Measurements from ENCODE around the gene PLA1A. TPM values are rescaled to one million over a fixed set of nuclear protein-coding genes. Genes with fewer than 3 reads are reported as not detected.
A peak's percentile ranks its signal among the peaks of the same experiment; 100 is the strongest.

Gene PLA1A
- total RNA-seq, 1 donor from 2014 or later = 13.1 TPM

DNA sequence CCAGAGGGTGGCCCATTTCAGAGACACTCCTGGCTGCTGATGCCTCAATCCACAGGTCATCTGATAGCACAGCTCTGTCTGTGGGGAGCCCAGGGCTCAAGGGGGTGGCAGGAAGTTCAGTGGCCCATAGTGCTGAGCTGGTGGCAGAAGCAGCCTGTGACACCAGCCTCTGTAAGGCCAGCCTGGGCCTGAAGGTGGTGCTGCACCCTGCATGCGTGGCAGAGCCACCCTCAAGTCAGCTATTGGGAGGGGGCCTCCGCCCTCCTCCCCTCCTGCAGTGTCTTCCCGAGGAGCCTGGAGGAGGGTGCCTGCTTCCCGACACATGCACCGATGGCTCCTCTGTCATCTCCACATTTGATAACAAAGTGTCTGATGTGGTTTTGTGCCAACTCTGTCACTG is 3.0 kb downstream of the PLA1A start:
- no peaks in the 10 kb centered on the region for H3K27me3 ChIP-seq (ENCODE audit: low read depth)
- ATAC-seq = peak; percentile 60 to 81
- TF ChIP-seq, protein P1, sequence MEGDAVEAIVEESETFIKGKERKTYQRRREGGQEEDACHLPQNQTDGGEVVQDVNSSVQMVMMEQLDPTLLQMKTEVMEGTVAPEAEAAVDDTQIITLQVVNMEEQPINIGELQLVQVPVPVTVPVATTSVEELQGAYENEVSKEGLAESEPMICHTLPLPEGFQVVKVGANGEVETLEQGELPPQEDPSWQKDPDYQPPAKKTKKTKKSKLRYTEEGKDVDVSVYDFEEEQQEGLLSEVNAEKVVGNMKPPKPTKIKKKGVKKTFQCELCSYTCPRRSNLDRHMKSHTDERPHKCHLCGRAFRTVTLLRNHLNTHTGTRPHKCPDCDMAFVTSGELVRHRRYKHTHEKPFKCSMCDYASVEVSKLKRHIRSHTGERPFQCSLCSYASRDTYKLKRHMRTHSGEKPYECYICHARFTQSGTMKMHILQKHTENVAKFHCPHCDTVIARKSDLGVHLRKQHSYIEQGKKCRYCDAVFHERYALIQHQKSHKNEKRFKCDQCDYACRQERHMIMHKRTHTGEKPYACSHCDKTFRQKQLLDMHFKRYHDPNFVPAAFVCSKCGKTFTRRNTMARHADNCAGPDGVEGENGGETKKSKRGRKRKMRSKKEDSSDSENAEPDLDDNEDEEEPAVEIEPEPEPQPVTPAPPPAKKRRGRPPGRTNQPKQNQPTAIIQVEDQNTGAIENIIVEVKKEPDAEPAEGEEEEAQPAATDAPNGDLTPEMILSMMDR (IDR thresholded peaks at IDR 0.05) = peak; percentile 52
- peak overlapping the region; percentile 44 for H3K27ac ChIP-seq
- H3K4me3 ChIP-seq = no peak overlapping the region
- H3K36me3 ChIP-seq = no peaks in the 10 kb centered on the region
- peak; percentile 60 for DNase-seq
- H3K9me3 ChIP-seq = no peaks in the 10 kb centered on the region
- intact Hi-C loops (cut with DNase I) = no loop called here
- H3K4me1 ChIP-seq = peaks cover 53% of the 10 kb centered on the region

- ATAC-seq = no peak
- H3K4me1 ChIP-seq = peaks cover 49% of the 10 kb centered on the region
- H3K4me3 ChIP-seq = no peak overlapping the region
- TF ChIP-seq, protein P1 (IDR thresholded peaks at IDR 0.05) = no peak
- H3K36me3 ChIP-seq = no peaks in the 10 kb centered on the region
- intact Hi-C loops (cut with DNase I) = no loop called here
- no peak for DNase-seq
- no peaks in the 10 kb centered on the region for H3K9me3 ChIP-seq
- H3K27me3 ChIP-seq (ENCODE audit: low read depth) = no peaks in the 10 kb centered on the region
- peak overlapping the region; percentile 44 for H3K27ac ChIP-seq
Observed at GRCh38 chr3:119601154-119601553, 3.5 kb downstream of the PLA1A start.

GRCh38 chr3:119602676-119603075 is 5.0 kb downstream of the PLA1A start:
- intact Hi-C loops (cut with DNase I) = no loop called here
- TF ChIP-seq, protein P1 (IDR thresholded peaks at IDR 0.05) = no peak
- Histone ChIP-seq H3K4me3 (no peak overlapping the region), H3K36me3 (no peaks in the 10 kb centered on the region), H3K9me3 (no peaks in the 10 kb centered on the region), H3K27me3 (ENCODE audit: low read depth) (no peaks in the 10 kb centered on the region), H3K27ac (peak overlapping the region; percentile 44), H3K4me1 (peaks cover 34% of the 10 kb centered on the region)
- ATAC-seq (no peak), DNase-seq (no peak)

- Histone ChIP-seq H3K36me3 (no peaks in the 10 kb centered on the region), H3K4me3 (no peak overlapping the region), H3K9me3 (no peaks in the 10 kb centered on the region), H3K27me3 (ENCODE audit: low read depth) (no peaks in the 10 kb centered on the region), H3K4me1 (peaks cover 24% of the 10 kb centered on the region), H3K27ac (no peak overlapping the region)
- DNase-seq (no peak), ATAC-seq (no peak)
- intact Hi-C loops (cut with DNase I) = no loop called here
- TF ChIP-seq, protein P1 (IDR thresholded peaks at IDR 0.05) = no peak
Observed at GRCh38 chr3:119604878-119605277, 7.2 kb downstream of the PLA1A start.

- H3K4me3 ChIP-seq = no peak overlapping the region
- H3K9me3 ChIP-seq = no peaks in the 10 kb centered on the region
- H3K36me3 ChIP-seq = no peaks in the 10 kb centered on the region
- TF ChIP-seq, protein P1 (IDR thresholded peaks at IDR 0.05) = no peak
- ATAC-seq (no peak), DNase-seq (no peak)
- no peak overlapping the region for H3K27ac ChIP-seq
- no peaks in the 10 kb centered on the region for H3K27me3 ChIP-seq (ENCODE audit: low read depth)
- H3K4me1 ChIP-seq = peaks cover 5% of the 10 kb centered on the region
- intact Hi-C loops (cut with DNase I) = no loop called here
Observed at GRCh38 chr3:119608405-119609000, 10.8 kb downstream of the PLA1A start.

Data from lower lobe of right lung (tissue), 2 donors.